ENCODE measurements around the gene IL4I1.

DNA sequence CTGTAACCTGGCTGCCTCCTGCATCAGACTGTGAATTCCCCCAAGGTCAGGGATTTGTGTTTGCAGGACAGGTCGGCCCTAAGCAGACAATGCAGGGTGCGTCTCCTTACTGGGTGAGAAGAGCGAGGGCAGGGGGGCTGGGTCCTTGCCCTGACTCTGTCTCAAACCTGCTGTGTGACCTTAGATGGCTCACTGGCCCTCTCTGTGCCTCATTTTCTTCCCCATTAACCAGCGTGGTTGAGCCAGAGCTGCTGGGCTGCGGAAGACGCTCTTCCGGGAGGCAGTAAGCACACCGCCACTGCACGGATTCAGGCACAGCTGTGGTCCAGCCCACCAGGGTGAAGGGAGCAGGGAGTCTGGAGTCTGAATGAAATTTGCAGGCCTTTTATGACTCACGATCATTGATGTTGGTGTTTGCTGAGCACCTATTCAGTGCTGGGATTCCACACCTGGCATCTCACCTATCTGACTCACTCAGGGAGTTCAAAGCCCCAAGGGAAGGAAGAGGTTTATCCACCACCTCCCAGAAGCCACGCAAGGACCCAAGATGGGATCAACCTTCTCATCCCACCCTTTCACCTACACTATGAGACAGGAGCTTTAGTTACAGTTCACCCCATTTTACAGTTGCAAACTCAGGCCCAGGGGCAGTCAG is 22.1 kb downstream of the IL4I1 start:
- TF ChIP-seq POLR2A (IDR thresholded peaks at IDR 0.05; ENCODE audit: low read depth, low read length) (no peak), POLR2AphosphoS5 (IDR thresholded peaks at IDR 0.05; ENCODE audit: low read depth, low read length) (no peak), TAF1 (IDR thresholded peaks at IDR 0.05; ENCODE audit: low read depth, low read length) (no peak), SPI1 (IDR thresholded peaks at IDR 0.05; ENCODE audit: low read depth, low read length) (no peak), PAX5 (IDR thresholded peaks at IDR 0.05; ENCODE audit: insufficient read depth, low read length, severe bottlenecking) (no peak), POU2F2 (IDR thresholded peaks at IDR 0.05; ENCODE audit: low read depth, low read length) (no peak)
